ENCODE data around the gene UPF2.

DNA sequence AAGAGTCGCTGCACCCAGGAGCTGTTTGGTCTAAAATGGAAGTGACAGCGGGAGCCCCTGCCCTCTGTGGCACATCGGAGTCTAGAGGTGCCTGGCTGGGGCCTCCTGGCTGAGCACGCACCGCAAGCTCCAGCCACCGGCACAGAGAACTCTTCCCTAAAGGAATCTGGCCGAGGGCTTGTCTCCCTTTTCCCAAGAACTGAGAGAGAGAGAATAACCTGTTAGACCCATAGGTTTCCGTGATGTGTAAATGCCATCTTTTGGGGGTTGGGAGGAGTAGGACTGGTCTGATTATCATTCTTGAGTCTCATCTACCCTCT is 172.2 kb downstream of the UPF2 start:
- no peak for TF ChIP-seq POLR2AphosphoS5 (IDR thresholded peaks at IDR 0.05; ENCODE audit: low read depth, low read length)
- TF ChIP-seq POLR2A (IDR thresholded peaks at IDR 0.05; ENCODE audit: low read depth, low read length), result no peak
- no peak for TF ChIP-seq TAF1 (IDR thresholded peaks at IDR 0.05; ENCODE audit: borderline replicate concordance, low read depth, low read length)

Data from GM12892 (cell line).